ENCODE data around the gene C10orf62. TPM values are rescaled to one million over a fixed set of nuclear protein-coding genes. Genes with fewer than 3 reads are reported as not detected.
A peak's percentile ranks its signal among the peaks of the same experiment; 100 is the strongest.

C10orf62 gene
- total and polyA plus RNA-seq, 8 donors, result 0.14 to 0.15 TPM; not detected in 6

- Histone ChIP-seq H3K4me1 (no peaks in the 10 kb centered on the region), H3K27ac (no peak overlapping the region), H3K36me3 (no peaks in the 10 kb centered on the region), H3K9me3 (no peaks in the 10 kb centered on the region), H3K4me3 (no peak overlapping the region), H3K27me3 (peaks cover 0 to 5% of the 10 kb centered on the region in 2 donors)
- intact Hi-C loops (cut with DNase I), result no loop called here
- no peak for ATAC-seq
- DNase-seq, result no peak
- TF ChIP-seq CTCF (IDR thresholded peaks at IDR 0.05), result no peak
Observed at GRCh38 chr10:97583476-97583875, 6.0 kb upstream of the C10orf62 start.

- H3K27ac ChIP-seq, result no peak within 1 kb of the TSS
- H3K4me3 ChIP-seq, result no peak within 1 kb of the TSS
- DNase-seq (peak in 2 of 4 donors; percentile 16 to 61), ATAC-seq (peak; percentile 84)
- H3K27me3 ChIP-seq, result no peaks in the 10 kb centered on the region
- no peaks in the 10 kb centered on the region for H3K36me3 ChIP-seq
- H3K9me3 ChIP-seq, result no peaks in the 10 kb centered on the region
- intact Hi-C loops (cut with DNase I), result no loop called here
- H3K4me1 ChIP-seq, result no peaks in the 10 kb centered on the region
- TF ChIP-seq CTCF (IDR thresholded peaks at IDR 0.05), result no peak
Observed at GRCh38 chr10:97584060-97584797, 5.3 kb upstream of the C10orf62 start, which contains the start of gene HOGA1. TSS of gene HOGA1 (plus strand) at chr10:97584389. CDS start at chr10:97584704, 315 bp downstream.

GRCh38 chr10:97584798-97585438 lies 4.6 kb upstream of the C10orf62 start:
- intact Hi-C loops (cut with DNase I), result no loop called here
- Histone ChIP-seq H3K4me1 (no peaks in the 10 kb centered on the region), H3K36me3 (no peaks in the 10 kb centered on the region), H3K27me3 (no peaks in the 10 kb centered on the region), H3K9me3 (no peaks in the 10 kb centered on the region), H3K4me3 (no peak overlapping the region), H3K27ac (no peak overlapping the region)
- ATAC-seq (no peak), DNase-seq (no peak)
- TF ChIP-seq CTCF (IDR thresholded peaks at IDR 0.05), result no peak

- Histone ChIP-seq H3K4me1 (no peaks in the 10 kb centered on the region), H3K9me3 (no peaks in the 10 kb centered on the region), H3K27ac (no peak overlapping the region), H3K36me3 (no peaks in the 10 kb centered on the region), H3K4me3 (no peak overlapping the region), H3K27me3 (no peaks in the 10 kb centered on the region)
- TF ChIP-seq CTCF (IDR thresholded peaks at IDR 0.05), result no peak
- intact Hi-C loops (cut with DNase I), result no loop called here
- no peak for DNase-seq
- no peak for ATAC-seq
Observed at GRCh38 chr10:97585439-97585811, 4.1 kb upstream of the C10orf62 start.

GRCh38 chr10:97587183-97587582 lies 2.3 kb upstream of the C10orf62 start:
- intact Hi-C loops (cut with DNase I), result no loop called here
- DNase-seq (no peak), ATAC-seq (no peak)

More at GRCh38 chr10:97587183-97587582, 2.3 kb upstream of the C10orf62 start:
- no peak for TF ChIP-seq CTCF (IDR thresholded peaks at IDR 0.05)
- no peaks in the 10 kb centered on the region for H3K9me3 ChIP-seq
- H3K4me1 ChIP-seq, result no peaks in the 10 kb centered on the region
- H3K36me3 ChIP-seq, result no peaks in the 10 kb centered on the region
- H3K27ac ChIP-seq, result no peak overlapping the region
- no peaks in the 10 kb centered on the region for H3K27me3 ChIP-seq
- no peak overlapping the region for H3K4me3 ChIP-seq

All from left lung (tissue), 10 donors.